IMR-90 (cell line): ENCODE results near the gene COL5A2. TPM values are rescaled to one million over a fixed set of nuclear protein-coding genes. Genes with fewer than 3 reads are reported as not detected.
A peak's percentile ranks its signal among the peaks of the same experiment; 100 is the strongest.

Experiments used
- ATAC-seq: fragments of 200-7000 bp; cut with Tn5 transposase; 2 replicates; pipeline ENCODE4 v1.9.1; 2020; ENCODE audit warnings: low read depth, mild to moderate bottlenecking, moderate library complexity
- BruUV-seq: library from RNA; stranded (reverse); fragments of 400-500 nt; replicated peaks from 2 replicates; lab custom pipeline; 2021; lab: Mats Ljungman, UMichigan
- CTCF ChIA-PET: fragments of 300-600 bp; formaldehyde crosslinking; extraction: SDS; loops from one replicate; lab custom pipeline; 2021; ENCODE audit warnings: antibody characterized with exemption; lab: Yijun Ruan, JAX
- POLR2A ChIA-PET: fragments of 300-600 bp; sonication (Branson Sonifier 250); formaldehyde crosslinking; loops from one replicate; lab custom pipeline; 2022; ENCODE audit warnings: antibody characterized with exemption; ENCODE audit not compliant: unreplicated experiment; lab: Charles Lee
- DNase-seq: peaks from one replicate; pipeline ENCODE4 v3.0.0; 2013
- H2AFZ ChIP-seq: replicated peaks from 2 replicates; pipeline ENCODE3; 2013; ENCODE audit warnings: low read length, mild to moderate bottlenecking; ENCODE audit not compliant: poor library complexity
- H2AK5ac ChIP-seq: 2 replicates; pipeline ENCODE4 v1.6.1; 2013; ENCODE audit warnings: low read depth, low read length, inconsistent platforms
- H2AK9ac ChIP-seq: replicated peaks from 2 replicates; pipeline ENCODE3; 2013; ENCODE audit warnings: mild to moderate bottlenecking, low read depth, low read length, moderate library complexity; ENCODE audit not compliant: poor library complexity
- H2BK120ac ChIP-seq: 2 replicates; pipeline ENCODE4 v1.6.1; 2013; ENCODE audit warnings: low read depth, low read length, inconsistent platforms
- H2BK15ac ChIP-seq: 3 replicates; pipeline ENCODE4 v1.6.1; 2013; ENCODE audit warnings: low read depth, low read length, inconsistent platforms
- H2BK20ac ChIP-seq: 2 replicates; pipeline ENCODE4 v1.6.1; 2013; ENCODE audit warnings: low read depth, mild to moderate bottlenecking, inconsistent platforms, low read length, moderate library complexity
- H2BK5ac ChIP-seq: 2 replicates; pipeline ENCODE4 v1.6.1; 2013; ENCODE audit warnings: mild to moderate bottlenecking, low read depth, low read length, inconsistent platforms; ENCODE audit not compliant: poor library complexity, severe bottlenecking
- H3K14ac ChIP-seq: replicated peaks from 2 replicates; pipeline ENCODE4 v1.6.1; 2013; ENCODE audit warnings: low read depth, low read length, inconsistent platforms
- H3K18ac ChIP-seq: 2 replicates; pipeline ENCODE4 v1.6.1; 2013; ENCODE audit warnings: low read depth, low read length, control low read depth
- H3K23ac ChIP-seq: 2 replicates; pipeline ENCODE4 v1.6.1; 2013; ENCODE audit warnings: low read depth, low read length, inconsistent platforms
- H3K27ac ChIP-seq: 2 replicates; pipeline ENCODE4 v1.5.1; 2013; ENCODE audit warnings: mild to moderate bottlenecking, control low read depth, low read length; ENCODE audit not compliant: insufficient read depth
- H3K27me3 ChIP-seq: 2 replicates; pipeline ENCODE4 v1.6.1; 2013; ENCODE audit warnings: low read length; ENCODE audit not compliant: control insufficient read depth, insufficient read depth
- H3K36me3 ChIP-seq: 2 replicates; pipeline ENCODE4 v1.6.1; 2013; ENCODE audit warnings: low read length, mixed read lengths; ENCODE audit not compliant: control insufficient read depth, insufficient read depth
- H3K4ac ChIP-seq: 2 replicates; pipeline ENCODE4 v1.6.1; 2013; ENCODE audit warnings: low read depth, low read length, inconsistent platforms
- H3K4me1 ChIP-seq: 2 replicates; pipeline ENCODE4 v1.6.1; 2013; ENCODE audit warnings: low read length, mixed read lengths; ENCODE audit not compliant: control insufficient read depth, insufficient read depth
- H3K4me2 ChIP-seq: 2 replicates; pipeline ENCODE4 v1.6.1; 2013; ENCODE audit warnings: low read depth, mild to moderate bottlenecking, control low read depth, low read length, moderate library complexity
- H3K4me3 ChIP-seq: 2 replicates; pipeline ENCODE4 v1.5.1; 2013; ENCODE audit warnings: low read depth, mild to moderate bottlenecking, control low read depth, low read length, moderate library complexity; ENCODE audit not compliant: insufficient read depth
- H3K56ac ChIP-seq: 2 replicates; pipeline ENCODE4 v1.6.1; 2013; ENCODE audit warnings: low read length, inconsistent platforms; ENCODE audit not compliant: insufficient read depth; ENCODE audit errors: extremely low read depth
- H3K79me1 ChIP-seq, 2 experiments: 2 replicates each; pipeline ENCODE4 v1.6.1; 2013; ENCODE audit warnings: low read length in 2 of 2, inconsistent platforms in 1 of 2, low read depth in 1 of 2
- H3K9ac ChIP-seq: 2 replicates; pipeline ENCODE4 v1.6.1; 2013; ENCODE audit warnings: low read depth, low read length, control low read depth
- H3K9me1 ChIP-seq: 2 replicates; pipeline ENCODE4 v1.6.1; 2013; ENCODE audit warnings: low read length, inconsistent platforms; ENCODE audit not compliant: insufficient read depth
- H3K9me3 ChIP-seq: 2 replicates; pipeline ENCODE4 v1.6.1; 2013; ENCODE audit warnings: low read length; ENCODE audit not compliant: control insufficient read depth, insufficient read depth
- H4K20me1 ChIP-seq: 2 replicates; pipeline ENCODE4 v1.6.1; 2013; ENCODE audit warnings: low read length, inconsistent platforms; ENCODE audit not compliant: insufficient read depth
- H4K5ac ChIP-seq: 2 replicates; pipeline ENCODE4 v1.6.1; 2013; ENCODE audit warnings: mild to moderate bottlenecking, low read depth, low read length, control low read depth
- H4K8ac ChIP-seq, 2 experiments: 2 replicates each; pipeline ENCODE4 v1.6.1; 2013; ENCODE audit warnings: low read depth in 2 of 2, low read length in 2 of 2, control low read depth in 1 of 2, inconsistent platforms in 1 of 2
- H4K91ac ChIP-seq: 2 replicates; pipeline ENCODE4 v1.6.1; 2013; ENCODE audit warnings: low read depth, low read length, inconsistent platforms; ENCODE audit not compliant: insufficient read depth
- CHD1 ChIP-seq: IDR thresholded peaks from 2 replicates; pipeline ENCODE4 v1.6.1; 2012; ENCODE audit warnings: low read depth, low read length, improper control_type of control experiment
- MAZ ChIP-seq: IDR thresholded peaks from 2 replicates; pipeline ENCODE4 v1.6.1; 2012; ENCODE audit warnings: low read depth, mild to moderate bottlenecking, low read length, improper control_type of control experiment, moderate library complexity, borderline replicate concordance
- NFE2L2 ChIP-seq: fragments of 150-350 bp; IDR thresholded peaks from 2 replicates; pipeline ENCODE4 v1.6.1; 2016; ENCODE audit warnings: low read depth, mild to moderate bottlenecking, low read length
- WGBS, 2 experiments: methylation state at CpG; one replicate each; pipeline versions ENCODE4 v1.1.5 to v1.1.7; 2013; ENCODE audit warnings: missing lambda C conversion rate in 2 of 2; ENCODE audit not compliant: insufficient read length in 1 of 2; ENCODE audit errors: extremely low coverage in 2 of 2; 5-methylcytosine and 5-hydroxymethylcytosine counted together
- dilution Hi-C: fragments of 300-500 bp; cut with HindIII; formaldehyde crosslinking; loops from one replicate; pipeline ENCODE4 v1.14.3; 2018; ENCODE audit warnings: low sequenced_read_pairs; ENCODE audit not compliant: unreplicated experiment
- in situ Hi-C: fragments of 300-500 bp; cut with MboI; formaldehyde crosslinking; loops from 3 replicates; pipeline ENCODE4 v1.14.3; 2019; ENCODE audit warnings: low sequenced_read_pairs, inconsistent platforms, mixed read lengths
- intact Hi-C: fragments of 100-400 bp; cut with micrococcal nuclease; formaldehyde crosslinking; loops from 2 replicates; pipeline ENCODE4 v1.10.0; 2022
- polyA plus RNA-seq, 3 experiments: library from polyadenylated mRNA; depleted of rRNA; stranded (reverse); fragments of >200 nt; gene quantifications; 2 replicates each; pipeline ENCODE4 v1.2.3, GENCODE V29; 2012; ENCODE audit warnings: low replicate concordance in 1 of 3
- total RNA-seq: library from RNA; depleted of rRNA; stranded (reverse); fragments of >200 nt; gene quantifications from 2 replicates; pipeline ENCODE4 v1.2.3, GENCODE V29; 2012

COL5A2 gene
- total and polyA plus RNA-seq, 2 of the 4 experiments (the other 2 are of a cell fraction), result 181 to 257 TPM

DNA sequence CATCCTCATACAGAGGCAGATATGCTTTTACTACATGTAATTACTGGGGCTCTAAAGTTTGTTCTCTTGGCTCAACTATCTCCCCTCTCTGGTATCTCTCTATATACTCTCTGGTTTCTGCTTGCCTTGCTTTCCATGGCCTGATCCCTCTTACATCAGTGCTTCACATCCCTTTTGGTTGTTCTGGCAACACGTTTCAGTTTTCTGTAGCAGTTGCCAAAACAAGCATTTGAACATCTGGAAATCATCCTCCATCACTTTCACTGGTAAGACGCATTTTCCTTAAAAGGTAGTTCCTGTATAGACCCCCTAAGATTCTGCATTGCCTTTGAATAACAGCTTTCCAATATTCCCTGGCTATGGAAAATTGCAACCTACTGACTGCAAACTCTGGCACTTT is 25.9 kb downstream of the COL5A2 start:
- DNase-seq (peak; percentile 89), ATAC-seq (peak; percentile 16)
- peak overlapping the region; percentile 53 for H3K4me2 ChIP-seq
- no peak overlapping the region for H3K4ac ChIP-seq
- no peak overlapping the region for H2AK9ac ChIP-seq
- no peak overlapping the region for H4K5ac ChIP-seq
- peak overlapping the region; percentile 57; the same call in 1 of the 2 replicates for H3K18ac ChIP-seq
- H3K36me3 ChIP-seq, result peaks cover 4% of the 10 kb centered on the region; the same call in 1 of the 2 replicates
- H2BK5ac ChIP-seq, result peak overlapping the region; percentile 79
- peak overlapping the region; percentile 45; the same call in 1 of the 2 replicates for H3K27ac ChIP-seq
- in situ Hi-C loops (no loop called here), dilution Hi-C loops (no loop called here), intact Hi-C loops (no loop called here)
- H2AK5ac ChIP-seq, result no peak overlapping the region
- H4K91ac ChIP-seq, result no peak overlapping the region
- H2BK20ac ChIP-seq, result no peak overlapping the region
- peaks cover 15% of the 10 kb centered on the region for H3K9me1 ChIP-seq
- WGBS, 2 experiments, result 20% methylated on average over 1 of the region's 2 CpGs; no CpG with 5 or more reads in 1 of the 2 experiments
- no peak overlapping the region for H2BK120ac ChIP-seq
- no peaks in the 10 kb centered on the region for H3K27me3 ChIP-seq
- peaks cover 3 to 36% of the 10 kb centered on the region in 2 experiments; a peak in 2 of 4 replicates for H3K79me1 ChIP-seq
- no peak overlapping the region for H3K4me3 ChIP-seq
- H4K20me1 ChIP-seq, result peaks cover 55% of the 10 kb centered on the region; the same call in 1 of the 2 replicates
- no peak overlapping the region for H2BK15ac ChIP-seq
- no peak overlapping the region for H3K9ac ChIP-seq
- peak overlapping the region; percentile 44; the same call in 1 of the 2 replicates for H3K14ac ChIP-seq
- ChIA-PET CTCF (no interaction called here), POLR2A (no interaction called here)
- BruUV-seq, result no TSS peak
- H2AFZ ChIP-seq, result no peak overlapping the region
- peaks cover 16% of the 10 kb centered on the region for H3K4me1 ChIP-seq
- H3K23ac ChIP-seq, result no peak overlapping the region; the same call in 1 of the 2 replicates
- no peak overlapping the region for H3K56ac ChIP-seq
- peak overlapping the region in 1 of 2 experiments; percentile 26; a peak in 1 of 4 replicates for H4K8ac ChIP-seq
- TF ChIP-seq NFE2L2 (no peak), CHD1 (no peak), MAZ (no peak)
- no peaks in the 10 kb centered on the region for H3K9me3 ChIP-seq
